GM19455 (cell line): ENCODE measurements around the gene RAB6D.
"Not testable (repeated sequence)": the region's sequence is repeated elsewhere in the genome, so short reads cannot be mapped to it uniquely, and the experiment has no call there.

Source experiments
- ATAC-seq: cut with Tn5 transposase; IDR thresholded peaks from one replicate; pipeline ENCODE4 v1.9.1; 2021; ENCODE audit not compliant: unreplicated experiment

RAB6D gene

DNA sequence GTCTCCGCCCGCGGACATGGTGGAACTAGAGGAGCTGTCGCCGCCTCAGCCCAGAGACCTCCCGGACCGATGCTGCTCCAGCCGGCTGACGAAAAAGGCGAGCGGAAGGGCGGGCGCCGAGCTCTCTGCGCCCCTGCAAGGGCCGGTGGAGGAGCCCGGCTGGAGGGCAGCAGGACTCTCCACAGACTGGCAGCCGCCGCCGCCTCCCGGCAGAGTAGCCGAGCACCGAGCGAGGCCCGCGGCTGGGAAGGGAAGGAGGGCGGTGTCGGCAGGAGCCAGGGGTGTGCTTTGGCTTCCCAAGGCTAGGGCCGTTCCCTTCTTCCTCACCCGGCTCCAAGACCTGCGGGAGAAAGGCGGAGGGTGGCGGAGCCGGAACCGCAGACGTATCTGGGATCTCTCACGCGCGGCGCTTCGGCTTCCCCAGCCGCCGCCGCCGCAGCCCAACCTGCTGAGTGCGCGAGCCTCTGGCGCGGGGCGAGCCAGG is at the start of gene RAB6D:
RAB6D (minus strand) TSS at position 466 of the 484 bp plus-strand sequence; CDS start at position 18, 448 bp downstream.
- not testable (repeated sequence) for ATAC-seq

DNA sequence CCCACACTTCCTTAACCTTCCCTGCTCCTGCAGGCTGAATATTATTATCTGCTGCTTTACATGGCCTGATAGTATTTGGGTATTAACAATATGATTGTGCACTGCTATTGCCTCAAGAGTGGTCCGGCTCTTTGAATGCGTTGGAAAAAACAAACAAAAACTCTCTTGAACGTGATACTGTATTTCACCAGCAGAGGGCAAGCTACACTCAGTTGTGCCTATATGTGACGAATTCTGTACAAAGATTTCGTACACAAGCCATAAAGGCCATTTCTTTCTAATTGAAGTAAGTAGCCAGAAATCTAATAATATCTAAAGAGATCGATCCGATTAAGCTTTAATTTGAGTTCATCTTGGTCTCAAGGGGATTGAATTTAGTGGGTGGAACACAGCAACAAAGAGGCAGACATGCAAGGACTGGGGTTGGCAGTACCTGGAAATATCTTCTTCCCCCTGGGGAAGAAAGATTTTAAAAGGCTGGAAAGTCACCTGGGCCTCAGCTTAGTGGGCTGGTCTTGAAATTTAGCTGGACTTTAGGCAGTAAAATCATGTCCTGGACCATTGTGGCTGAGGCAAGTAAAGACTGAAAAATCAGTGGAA is 49.3 kb upstream of the RAB6D start:
- ATAC-seq, result peak; percentile 71

GRCh38 chr2:131410173-131410572 is 46.2 kb upstream of the RAB6D start:
- ATAC-seq, result no peak

DNA sequence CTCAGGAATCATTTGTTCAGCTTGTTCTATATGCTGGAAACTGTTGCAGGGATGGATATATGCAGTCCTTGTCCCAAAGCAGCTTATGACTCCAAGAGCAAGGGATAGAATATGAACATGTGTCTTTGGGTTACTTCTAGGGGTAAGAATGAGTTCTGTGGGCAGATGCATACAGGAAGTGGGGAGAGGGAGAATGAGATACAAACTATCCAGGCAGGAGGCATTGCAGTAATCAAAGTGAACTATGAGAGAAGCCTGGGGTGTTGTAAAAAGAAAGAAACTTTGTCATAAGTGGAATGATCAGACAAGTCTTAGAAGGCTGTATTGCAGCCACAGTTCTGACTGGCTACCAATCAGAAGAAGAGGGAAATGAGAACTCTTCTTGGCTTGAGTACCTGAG is 44.8 kb upstream of the RAB6D start:
- ATAC-seq, result no peak

DNA sequence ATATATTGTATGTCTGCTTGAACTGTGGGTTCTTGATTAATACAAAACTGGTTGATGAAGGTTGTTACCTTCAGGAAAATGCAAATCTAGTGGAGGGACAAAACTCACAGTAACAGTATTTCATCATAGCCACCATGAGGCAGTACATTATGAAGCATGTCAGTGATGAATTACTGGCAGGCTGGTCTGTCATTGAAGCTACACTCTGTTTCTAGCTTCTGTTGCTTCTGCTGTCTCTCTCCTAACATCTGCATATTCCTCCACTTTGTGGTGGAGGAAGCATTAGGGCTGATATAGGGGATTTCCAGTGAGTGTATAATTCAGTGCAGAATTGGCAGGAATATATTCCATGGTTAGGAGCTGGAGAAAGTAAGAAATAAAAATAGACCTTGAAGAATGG is 44.2 kb upstream of the RAB6D start:
- ATAC-seq, result no peak

DNA sequence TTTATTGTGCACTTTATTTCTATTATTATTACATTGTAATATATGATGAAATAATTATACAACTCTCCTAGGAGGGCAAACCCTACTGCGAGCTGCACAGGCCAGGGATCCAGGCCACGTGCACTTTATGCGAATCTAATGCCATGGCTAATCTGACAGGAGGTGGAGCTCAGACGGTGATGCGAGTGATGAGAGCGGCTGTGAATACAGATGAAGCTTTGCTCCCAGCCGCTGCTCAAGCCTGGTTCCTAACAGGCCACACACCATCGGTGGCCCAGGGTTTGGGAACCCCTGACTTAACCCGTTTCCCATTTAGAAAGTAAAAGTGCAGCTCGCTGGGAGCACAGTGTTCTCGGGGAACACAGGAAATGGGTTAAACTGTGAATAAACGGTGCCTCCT is 40.8 kb upstream of the RAB6D start:
- no peak for ATAC-seq

DNA sequence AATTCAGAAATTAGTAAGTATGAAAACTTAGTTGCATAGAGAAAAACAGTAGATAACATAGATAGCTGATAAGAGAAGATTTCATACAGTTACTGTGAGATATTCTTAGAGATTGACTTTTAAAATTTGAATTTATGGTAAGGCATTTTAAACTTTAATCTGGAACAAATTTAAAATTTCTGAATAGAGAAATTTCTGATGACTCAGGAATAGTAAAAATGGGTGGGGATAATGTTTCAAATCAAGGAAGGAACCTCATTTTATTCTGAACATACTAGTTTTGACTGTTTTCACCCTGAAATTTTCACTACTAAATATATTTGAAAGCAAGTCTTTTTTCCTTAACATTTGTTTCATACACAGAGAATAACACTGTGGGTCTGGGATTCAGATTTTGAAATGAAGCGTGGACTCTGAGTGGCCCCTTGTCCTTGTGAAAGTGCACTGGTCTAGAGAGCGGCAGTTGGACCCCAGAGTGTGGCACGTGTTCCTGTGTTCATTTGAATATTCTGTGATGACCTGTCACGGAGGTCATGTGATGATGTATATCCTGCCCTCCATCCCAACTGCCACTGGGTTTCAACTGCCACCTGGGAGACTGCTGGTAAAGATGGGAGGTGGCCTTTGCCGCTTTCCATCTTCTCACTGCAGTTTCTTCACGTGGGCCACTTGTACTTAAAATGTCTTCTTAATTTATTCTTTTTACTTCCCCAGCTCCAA is 38.5 kb upstream of the RAB6D start:
- no peak for ATAC-seq

DNA sequence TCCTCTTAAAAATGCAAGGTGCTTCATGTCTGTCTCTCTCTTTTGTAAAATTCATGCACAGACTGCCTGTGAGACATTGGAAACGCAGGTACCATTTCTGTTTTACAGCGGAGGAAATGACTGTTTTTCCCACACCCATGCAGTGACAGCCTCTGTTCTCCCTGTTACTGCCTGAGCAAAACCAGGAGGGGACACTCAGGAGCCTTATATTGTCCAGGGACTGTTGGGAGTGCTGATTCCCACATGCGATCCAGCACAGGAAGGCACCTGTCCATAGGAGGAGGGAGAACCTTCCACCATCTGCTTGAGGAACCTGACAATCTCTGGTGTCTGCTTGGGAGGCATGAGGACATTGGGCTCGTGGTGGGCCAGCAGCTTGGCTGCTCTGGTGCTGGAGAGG is 36.9 kb upstream of the RAB6D start:
- ATAC-seq, result no peak

DNA sequence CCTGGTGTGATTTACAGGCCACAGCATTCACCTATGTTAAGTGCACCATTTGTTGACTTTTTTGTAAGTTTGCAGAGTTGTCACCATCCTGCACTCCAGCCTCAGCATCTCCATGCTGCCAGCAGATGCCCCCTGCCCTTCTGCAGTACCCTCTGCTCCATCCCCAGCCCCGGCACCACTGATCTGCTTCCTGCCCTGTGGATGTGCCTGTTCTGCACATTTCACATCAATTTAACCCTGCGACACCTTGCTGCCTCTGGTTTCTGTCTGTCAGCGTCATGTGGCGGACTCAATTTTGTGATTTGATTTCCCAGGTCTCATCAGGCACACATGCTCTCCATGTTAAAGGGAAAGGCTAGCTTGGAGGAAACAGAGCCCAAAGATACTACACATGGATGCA is 36.5 kb upstream of the RAB6D start:
- not testable (repeated sequence) for ATAC-seq

DNA sequence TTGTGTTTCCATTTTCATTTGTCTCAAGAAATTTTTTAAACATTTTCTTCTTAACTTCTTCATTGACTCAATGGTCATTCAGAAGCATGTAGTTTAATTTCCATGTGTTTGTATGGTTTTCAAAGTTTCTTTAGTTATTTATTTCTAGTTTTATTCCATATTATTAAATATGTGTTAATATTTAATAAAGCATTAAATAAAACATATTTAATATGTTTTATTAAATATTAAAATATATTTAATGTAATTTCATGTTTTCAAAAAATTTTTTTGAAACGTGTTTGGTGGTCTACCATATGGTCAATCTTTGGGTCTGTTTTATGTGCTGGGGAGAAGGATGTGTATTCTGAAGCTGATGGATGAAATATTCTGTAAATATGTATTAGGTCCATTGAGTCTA is 32.2 kb upstream of the RAB6D start:
- not testable (repeated sequence) for ATAC-seq

DNA sequence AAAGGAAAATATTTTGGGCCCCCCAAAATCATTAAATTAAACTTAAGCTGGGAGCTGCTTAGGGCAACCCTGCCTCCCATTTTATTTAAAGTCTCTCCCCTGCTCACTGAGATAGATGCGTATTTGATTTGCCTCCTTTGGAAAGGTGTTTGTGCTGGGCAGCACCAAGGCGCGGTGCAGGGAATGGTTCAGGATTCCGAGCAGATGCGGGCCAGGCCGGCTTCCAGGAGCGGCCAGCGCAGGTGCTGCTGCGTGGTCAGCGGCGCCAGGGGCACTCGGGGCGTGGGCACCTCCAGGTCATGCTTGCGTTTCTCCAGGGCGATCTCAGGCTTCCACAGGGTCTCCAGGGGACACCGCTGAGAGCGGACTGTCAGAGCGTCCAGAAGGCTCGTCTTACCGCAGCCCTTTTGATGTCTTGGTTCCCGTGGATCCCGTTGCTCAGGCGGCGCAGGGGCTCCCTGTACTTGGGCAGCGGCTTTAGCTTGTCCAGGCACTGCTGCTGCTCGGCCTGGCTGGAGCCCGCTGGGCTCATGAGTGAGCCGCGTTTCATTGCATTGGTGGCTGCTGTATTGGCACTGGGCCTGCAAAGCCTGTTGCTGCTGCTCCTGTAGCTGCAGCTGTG is 31.2 kb upstream of the RAB6D start:
- not testable (repeated sequence) for ATAC-seq

- ATAC-seq, result no peak
Observed at GRCh38 chr2:131394147-131394931, 30.4 kb upstream of the RAB6D start.

GRCh38 chr2:131391953-131392352 is 28.0 kb upstream of the RAB6D start:
- not testable (repeated sequence) for ATAC-seq

DNA sequence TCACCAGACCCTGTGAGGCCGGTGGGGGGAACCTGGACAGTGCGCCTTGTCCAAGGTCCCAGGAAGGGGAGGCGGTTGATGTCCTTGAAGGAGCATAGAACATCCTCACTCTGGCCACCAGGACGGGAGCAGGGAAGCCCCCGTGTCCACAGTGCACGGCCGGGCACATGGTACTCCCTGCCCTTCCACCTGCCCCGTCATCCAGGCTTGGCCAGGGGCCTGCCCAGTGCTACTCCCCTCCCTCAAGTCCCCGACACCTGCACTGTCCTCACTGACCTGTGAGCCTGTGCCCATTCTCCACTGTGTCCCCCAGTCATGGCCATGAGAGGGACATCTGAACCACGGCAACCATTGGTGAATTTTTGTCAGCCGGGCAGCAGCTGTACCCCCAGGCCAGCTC is 27.5 kb upstream of the RAB6D start:
- ATAC-seq, result not testable (repeated sequence)

DNA sequence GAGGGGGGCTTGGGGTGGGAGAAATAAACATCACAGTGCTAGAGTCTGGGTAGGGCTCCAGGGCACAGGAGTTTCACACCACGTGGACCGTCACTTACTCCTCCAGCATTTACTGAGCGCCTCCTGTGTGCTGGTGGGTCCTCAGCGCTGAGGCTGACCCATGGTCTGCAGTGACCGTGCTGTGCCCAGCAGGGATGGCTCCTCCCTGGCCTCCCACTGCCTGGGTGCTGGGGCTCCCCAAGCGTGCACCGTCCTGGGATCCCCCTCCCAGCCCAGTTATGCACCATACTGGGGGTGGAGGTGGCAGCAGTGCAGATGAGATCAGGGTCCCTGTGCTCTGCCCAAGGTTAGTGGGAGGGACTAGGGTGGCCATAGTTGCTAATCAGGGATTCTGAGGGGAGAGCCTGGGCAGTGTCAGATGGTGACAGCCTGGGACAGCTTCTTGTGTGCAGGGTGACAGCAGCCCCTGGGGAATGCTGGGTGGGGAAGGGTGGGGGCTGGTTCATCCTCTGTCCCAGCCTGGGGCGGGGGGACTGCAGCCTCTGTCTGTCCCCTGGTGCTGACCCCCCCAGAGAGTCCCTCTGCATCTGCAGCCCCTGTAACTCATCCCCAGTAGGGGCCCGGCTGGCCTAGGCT is 26.6 kb upstream of the RAB6D start:
- ATAC-seq, result not testable (repeated sequence)

DNA sequence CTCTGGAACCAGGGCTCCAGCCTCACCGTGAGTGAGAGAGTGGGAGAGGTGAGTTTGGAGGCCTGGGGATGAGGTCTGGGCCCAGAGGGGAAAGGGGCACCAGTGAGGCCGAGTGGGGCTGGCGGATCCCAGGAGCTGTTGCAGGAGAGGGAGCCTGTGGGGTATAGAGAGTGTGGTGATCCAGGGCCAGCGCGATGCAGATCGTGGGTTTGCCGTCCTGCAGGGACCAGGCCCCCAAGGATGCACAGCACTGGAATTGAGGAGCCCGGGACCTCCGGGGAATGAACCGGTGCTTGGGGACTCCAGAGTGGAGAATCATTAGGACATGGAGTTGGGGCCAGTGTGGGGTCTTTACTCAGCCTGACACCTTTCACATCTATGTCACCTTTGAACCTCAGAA is 25.7 kb upstream of the RAB6D start:
- ATAC-seq, result no peak

- not testable (repeated sequence) for ATAC-seq
Observed at GRCh38 chr2:131388834-131389233, 24.9 kb upstream of the RAB6D start.

DNA sequence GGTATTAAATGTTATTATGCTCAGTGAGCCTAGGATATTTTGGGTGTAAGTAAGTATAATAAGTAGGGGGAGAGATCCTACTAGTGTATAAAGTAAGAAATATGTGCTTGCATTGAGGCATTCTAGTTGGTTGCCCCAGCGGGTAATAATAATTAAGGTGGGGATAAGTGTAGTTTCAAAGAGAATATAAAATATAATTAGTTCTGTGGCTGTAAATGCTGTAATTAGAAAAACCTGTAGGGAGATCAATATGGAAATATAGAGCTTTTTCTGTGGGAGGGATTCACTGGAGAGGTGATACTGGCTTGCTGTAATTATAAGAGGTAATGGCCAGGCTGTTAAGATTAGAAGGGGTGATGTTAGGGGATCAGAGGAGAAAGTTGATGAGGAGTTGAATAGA is 9.1 kb upstream of the RAB6D start:
- not testable (repeated sequence) for ATAC-seq

DNA sequence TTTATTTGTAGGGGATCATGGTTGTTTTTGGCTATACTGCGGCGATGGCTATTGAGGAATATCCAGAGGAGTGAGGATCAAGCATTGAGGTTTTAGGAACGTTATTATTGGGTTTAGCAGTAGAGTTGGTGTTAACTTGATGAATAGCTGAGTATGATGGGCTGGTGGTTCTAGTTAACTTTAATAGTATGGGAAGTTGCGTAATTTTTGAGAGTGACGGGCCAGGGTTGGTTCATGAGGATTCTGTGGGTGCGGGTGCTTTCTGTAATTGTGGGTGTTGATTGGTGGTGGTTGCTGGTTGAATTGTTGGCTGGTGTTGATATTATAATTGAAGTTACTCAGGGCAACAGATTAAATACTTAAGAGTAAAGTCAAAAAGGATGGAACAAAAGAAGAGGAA is 6.0 kb upstream of the RAB6D start:
- ATAC-seq, result no peak

DNA sequence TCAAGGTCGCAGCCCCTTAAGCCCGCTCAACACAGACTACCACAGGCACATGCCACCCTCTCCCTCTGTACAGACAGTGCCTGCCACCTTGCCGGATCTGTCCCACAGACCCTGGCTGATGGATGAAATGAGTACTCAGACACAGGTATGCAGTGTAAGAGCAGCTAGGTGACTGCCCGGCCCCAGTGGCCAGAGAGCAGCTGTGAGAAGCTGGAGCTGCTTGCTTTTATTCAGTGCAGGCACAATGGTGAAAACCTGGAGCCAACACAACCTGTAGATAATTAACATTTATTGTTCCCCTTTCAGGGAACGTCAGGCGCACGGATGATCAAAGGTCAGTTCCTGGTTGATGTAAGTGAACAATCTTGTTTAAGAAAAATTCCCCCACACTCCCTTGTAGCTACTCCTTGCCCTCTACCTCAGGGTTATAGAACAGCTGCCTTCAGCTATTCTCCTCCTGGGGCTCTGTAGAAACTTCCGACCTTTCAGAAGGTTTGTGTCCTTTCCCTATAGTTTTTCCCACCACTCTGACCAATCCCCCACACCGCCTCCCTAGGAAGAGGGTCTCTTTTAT is 4.6 kb upstream of the RAB6D start:
- not testable (repeated sequence) for ATAC-seq
